LNCaP clone FGC (cell line): Measurements from ENCODE around the gene ALDH18A1.
"Not testable (repeated sequence)": the region's sequence is repeated elsewhere in the genome, so short reads cannot be mapped to it uniquely, and the experiment has no call there.

Source experiments
- DNase-seq: peaks from one replicate; pipeline ENCODE4 v3.0.0-alpha.2; 2011; ENCODE audit warnings: low read depth
- H3K4me3 ChIP-seq: 2 replicates; pipeline ENCODE4 v1.5.1; 2011; ENCODE audit warnings: mild to moderate bottlenecking, low read depth, low read length, control low read depth
- CTCF ChIP-seq: IDR thresholded peaks from 2 replicates; pipeline ENCODE4 v1.5.1; 2012; ENCODE audit warnings: mild to moderate bottlenecking; ENCODE audit not compliant: control insufficient read depth, insufficient read depth; ENCODE audit errors: extremely low read depth

ALDH18A1 gene

DNA sequence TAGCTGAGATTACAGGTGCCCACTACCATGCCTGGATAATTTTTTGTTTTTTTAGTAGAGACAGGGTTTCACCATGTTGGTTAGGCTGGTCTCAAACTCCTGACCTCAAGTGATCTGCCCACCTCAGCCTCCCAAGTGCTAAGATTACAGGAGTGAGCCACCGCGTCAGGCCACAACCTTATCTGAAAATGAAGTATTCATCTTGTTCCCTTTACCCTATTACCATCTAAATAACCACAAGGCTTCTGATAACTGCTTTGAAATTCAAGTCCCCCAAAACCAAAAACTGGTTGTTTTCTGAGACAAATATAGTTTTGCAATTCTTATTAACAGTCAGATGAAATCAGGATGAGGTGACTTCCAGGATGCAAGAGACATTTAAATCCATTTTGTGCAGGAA, 34.8 kb upstream of the ALDH18A1 start:
- TF ChIP-seq CTCF = no peak
- DNase-seq = no peak
- no peak overlapping the region for H3K4me3 ChIP-seq

DNA sequence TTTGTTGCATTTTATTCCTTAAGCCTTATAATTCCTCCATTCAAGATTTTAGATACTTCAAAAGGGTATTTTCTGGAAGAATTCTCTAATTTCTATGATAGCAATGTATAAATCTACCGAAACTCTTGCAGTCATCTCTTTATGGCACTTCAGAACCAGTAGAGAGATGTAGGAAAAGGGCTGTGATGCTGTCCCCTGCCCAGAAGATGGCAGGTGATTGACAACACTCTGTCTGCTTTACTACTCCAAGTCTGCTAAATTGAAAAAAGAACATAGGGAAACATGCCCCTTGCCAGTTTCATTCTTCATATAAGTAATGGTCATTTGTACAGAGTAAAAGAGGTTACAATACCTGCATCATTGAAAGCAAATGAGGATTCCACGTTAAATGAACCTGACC, 32.1 kb upstream of the ALDH18A1 start:
- H3K4me3 ChIP-seq = no peak overlapping the region
- DNase-seq = no peak
- TF ChIP-seq CTCF = no peak

DNA sequence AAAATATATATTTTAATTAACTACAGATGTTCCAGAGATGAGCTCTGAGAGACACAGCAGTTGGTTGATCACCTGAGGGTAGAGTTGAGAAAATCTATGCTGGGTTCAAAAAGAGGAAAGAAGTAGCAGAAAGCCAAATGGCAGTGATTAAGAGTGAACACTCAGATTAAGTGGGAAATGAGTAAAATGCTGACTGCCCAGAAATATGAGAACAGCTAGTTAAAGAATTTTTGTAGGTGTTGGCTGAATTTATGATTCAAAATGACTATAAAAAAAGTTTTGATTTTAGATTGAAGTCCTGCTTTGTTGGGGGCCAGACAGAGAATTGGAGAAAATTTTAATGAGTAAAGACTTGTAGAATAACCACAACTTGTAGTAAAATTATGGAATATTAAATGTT, 27.5 kb upstream of the ALDH18A1 start:
- DNase-seq = no peak
- no peak overlapping the region for H3K4me3 ChIP-seq
- TF ChIP-seq CTCF = no peak

DNA sequence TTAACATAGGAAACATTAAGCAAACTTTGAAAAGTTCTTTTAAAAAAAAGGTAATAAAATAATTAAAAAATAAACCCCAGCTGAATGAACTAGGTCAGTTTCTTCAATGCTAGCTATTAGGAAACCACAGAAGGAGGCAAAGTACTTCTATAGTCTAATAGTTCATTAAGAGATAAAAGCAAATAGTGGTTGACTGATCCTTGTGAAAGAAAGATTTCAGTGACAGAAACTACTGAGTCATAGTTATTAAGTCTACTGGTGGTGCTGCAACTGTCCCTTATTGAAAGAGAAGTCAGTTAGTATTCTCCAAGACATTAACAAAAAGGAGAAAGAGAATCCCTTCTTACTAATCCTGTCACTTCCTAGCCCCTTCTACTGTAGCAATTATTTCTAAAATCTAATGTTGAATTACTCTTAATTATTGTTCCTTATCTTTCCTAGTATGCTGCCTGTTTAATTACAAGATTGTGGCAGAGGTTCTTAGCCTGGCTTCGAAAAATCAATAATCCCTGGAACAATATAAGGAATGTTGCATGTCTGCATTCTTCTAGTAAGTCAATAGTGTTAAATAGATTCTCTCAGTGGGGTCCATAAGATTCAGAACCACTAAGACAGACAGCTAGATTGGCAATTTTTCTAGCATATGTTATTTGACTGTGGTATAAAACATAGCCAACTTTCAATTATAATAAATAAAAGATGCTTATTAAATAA, 19.0 kb upstream of the ALDH18A1 start:
- TF ChIP-seq CTCF = no peak
- no peak overlapping the region for H3K4me3 ChIP-seq
- no peak for DNase-seq

DNA sequence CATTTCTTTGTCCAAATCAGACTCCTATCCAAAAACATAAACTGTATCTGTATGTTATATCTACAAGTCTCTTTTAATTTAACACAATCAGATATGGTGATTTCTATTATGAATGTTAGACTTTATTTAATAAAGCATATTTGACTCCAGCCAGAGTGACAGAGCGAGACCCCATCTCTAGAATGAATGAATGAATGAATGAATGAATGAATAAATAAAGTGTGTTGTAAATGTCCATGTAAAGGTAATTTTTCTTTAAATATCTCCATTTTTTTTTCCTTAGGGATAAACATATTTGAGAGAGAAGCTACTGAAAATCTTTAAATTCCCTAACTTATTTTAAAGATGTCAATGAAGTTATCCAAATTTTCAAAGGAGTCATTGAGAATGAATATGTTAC, 18.1 kb upstream of the ALDH18A1 start:
- no peak for DNase-seq
- H3K4me3 ChIP-seq = no peak overlapping the region
- TF ChIP-seq CTCF = no peak

DNA sequence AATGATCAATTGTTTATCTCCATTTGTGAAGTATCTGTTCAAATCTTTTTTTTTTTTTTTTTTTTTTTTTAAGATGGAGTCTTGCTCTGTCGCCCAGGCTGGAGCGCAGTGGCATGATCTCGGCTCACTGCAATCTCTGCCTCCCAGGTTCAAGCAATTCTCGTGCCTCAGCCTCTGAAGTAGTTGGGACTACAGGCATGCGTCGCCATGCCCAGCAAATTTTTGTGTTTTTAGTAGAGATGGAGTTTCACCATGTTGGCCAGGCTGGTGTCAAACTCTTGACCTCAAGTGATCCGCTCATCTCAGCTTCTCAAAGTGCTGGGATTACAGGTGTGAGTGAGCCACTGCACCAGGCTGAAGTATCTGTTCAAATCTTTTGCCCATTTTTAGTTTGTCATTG, 16.1 kb upstream of the ALDH18A1 start:
- not testable (repeated sequence) for DNase-seq, H3K4me3 ChIP-seq

DNA sequence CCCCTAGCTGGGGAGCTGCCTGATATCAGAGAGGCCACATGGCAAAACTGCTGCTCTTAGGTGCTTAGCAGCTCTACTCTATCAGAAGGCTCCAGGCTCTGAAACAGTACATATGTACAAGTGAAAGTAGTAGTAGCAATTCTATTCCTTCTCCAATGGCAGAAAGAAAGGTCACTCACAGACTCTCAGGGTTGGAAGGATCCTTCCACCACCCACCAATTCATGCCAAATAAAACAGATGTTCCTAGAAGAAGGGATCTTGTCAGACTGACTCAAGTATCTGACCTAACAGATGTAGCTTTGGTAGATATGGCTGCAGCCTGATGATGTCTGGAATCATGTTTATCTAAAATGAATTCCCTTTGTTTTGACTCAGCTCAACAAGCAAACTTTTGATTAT, 8.0 kb upstream of the ALDH18A1 start:
- H3K4me3 ChIP-seq = no peak overlapping the region
- DNase-seq = no peak
- no peak for TF ChIP-seq CTCF
